Hepatocyte (in vitro differentiated cells): ENCODE data around the gene CMTM8. TPM values are rescaled to one million over a fixed set of nuclear protein-coding genes. Genes with fewer than 3 reads are reported as not detected.

Experiments used
- DNase-seq: peaks from one replicate; pipeline ENCODE4 v3.0.0-alpha.2; 2016; ENCODE audit warnings: low spot score
- H2AFZ ChIP-seq: fragments of 200-600 bp; sonication (generic); 2 replicates; pipeline ENCODE4 v1.6.0; 2016; ENCODE audit warnings: antibody characterized with exemption, mild to moderate bottlenecking
- H3K27ac ChIP-seq: fragments of 200-600 bp; sonication (generic); 2 replicates; pipeline ENCODE4 v1.5.1; 2016; ENCODE audit warnings: mild to moderate bottlenecking
- H3K27me3 ChIP-seq: fragments of 200-600 bp; sonication (generic); 2 replicates; pipeline ENCODE4 v1.6.1; 2016
- H3K36me3 ChIP-seq: fragments of 200-600 bp; sonication (generic); replicated peaks from 2 replicates; pipeline ENCODE4 v1.5.1; 2016; ENCODE audit warnings: low read depth; ENCODE audit not compliant: insufficient read depth
- H3K4me1 ChIP-seq: fragments of 200-600 bp; sonication (generic); 2 replicates; pipeline ENCODE4 v1.5.1; 2016; ENCODE audit warnings: mild to moderate bottlenecking, moderate library complexity; ENCODE audit not compliant: insufficient read depth
- H3K4me2 ChIP-seq: fragments of 200-600 bp; sonication (generic); 2 replicates; pipeline ENCODE4 v1.6.0; 2016
- H3K4me3 ChIP-seq: fragments of 200-600 bp; sonication (generic); 2 replicates; pipeline ENCODE4 v1.5.1; 2016; ENCODE audit warnings: mild to moderate bottlenecking
- H3K79me2 ChIP-seq: fragments of 200-600 bp; sonication (generic); 2 replicates; pipeline ENCODE4 v1.6.0; 2017; ENCODE audit warnings: mild to moderate bottlenecking
- H3K9me2 ChIP-seq: fragments of 200-600 bp; sonication (generic); replicated peaks from 2 replicates; pipeline ENCODE4 v1.6.0; 2017; ENCODE audit warnings: mild to moderate bottlenecking; ENCODE audit not compliant: insufficient read depth
- H3K9me3 ChIP-seq: fragments of 200-600 bp; sonication (generic); 2 replicates; pipeline ENCODE4 v1.5.1; 2016; ENCODE audit warnings: low read depth, mild to moderate bottlenecking
- H4K20me1 ChIP-seq: fragments of 200-600 bp; sonication (generic); 2 replicates; pipeline ENCODE4 v1.6.0; 2016; ENCODE audit warnings: mild to moderate bottlenecking; ENCODE audit not compliant: insufficient read depth, poor library complexity, severe bottlenecking
- CTCF ChIP-seq: fragments of 200-600 bp; sonication (generic); IDR thresholded peaks from 2 replicates; pipeline ENCODE4 v1.5.1; 2016; ENCODE audit warnings: antibody characterized with exemption, mild to moderate bottlenecking; ENCODE audit not compliant: poor library complexity
- EZH2 ChIP-seq: fragments of 200-600 bp; sonication (generic); IDR thresholded peaks from 2 replicates; pipeline ENCODE4 v1.6.1; 2016; ENCODE audit warnings: antibody characterized with exemption, mild to moderate bottlenecking, borderline replicate concordance
- EZH2phosphoT487 ChIP-seq: fragments of 200-600 bp; sonication (generic); IDR thresholded peaks from one replicate; pipeline ENCODE4 v1.6.1; 2018; ENCODE audit warnings: antibody characterized with exemption, mild to moderate bottlenecking, low read depth, moderate library complexity; ENCODE audit not compliant: unreplicated experiment, severe bottlenecking
- WGBS: methylation state at CpG from one replicate; pipeline ENCODE4 v1.1.6; 2016; ENCODE audit warnings: low lambda C conversion rate; ENCODE audit errors: missing lambda C conversion rate; 5-methylcytosine and 5-hydroxymethylcytosine counted together
- polyA plus RNA-seq: library from polyadenylated mRNA; unstranded; fragments of >200 nt; fragmentation: Nextera tagmentation; extraction: Ambion mirVana; gene quantifications from 2 replicates; pipeline ENCODE4 v1.2.1, GENCODE V29; 2016
- total RNA-seq: library from RNA; depleted of rRNA; stranded (reverse); fragments of >200 nt; gene quantifications from 2 replicates; pipeline ENCODE4 v1.2.3, GENCODE V29; 2014

Gene CMTM8
- total and polyA plus RNA-seq, 2 experiments from 2014 or later, result 20.7 to 34.1 TPM

GRCh38 chr3:32312251-32312650 is 73.8 kb downstream of the CMTM8 start:
- no peak overlapping the region for H3K4me2 ChIP-seq
- no peaks in the 10 kb centered on the region for H3K36me3 ChIP-seq
- no peak overlapping the region for H2AFZ ChIP-seq
- no peak overlapping the region for H3K27ac ChIP-seq
- WGBS, result 100% methylated on average over 1 of the region's 1 CpG
- no peaks in the 10 kb centered on the region for H4K20me1 ChIP-seq
- DNase-seq, result no peak
- no peak overlapping the region for H3K4me3 ChIP-seq
- no peaks in the 10 kb centered on the region for H3K9me2 ChIP-seq
- TF ChIP-seq CTCF, result no peak
- TF ChIP-seq EZH2phosphoT487, result no peak
- no peak for TF ChIP-seq EZH2
- H3K4me1 ChIP-seq, result no peaks in the 10 kb centered on the region
- H3K9me3 ChIP-seq, result no peaks in the 10 kb centered on the region
- no peaks in the 10 kb centered on the region for H3K27me3 ChIP-seq
- H3K79me2 ChIP-seq, result peaks cover 29% of the 10 kb centered on the region

GRCh38 chr3:32313169-32313568 is 74.7 kb downstream of the CMTM8 start:
- DNase-seq, result no peak
- WGBS, result 90% methylated on average over 6 of the region's 6 CpGs

GRCh38 chr3:32313723-32314473 is 75.4 kb downstream of the CMTM8 start:
- TF ChIP-seq EZH2phosphoT487 (no peak), CTCF (no peak), EZH2 (no peak)
- Histone ChIP-seq H3K27ac (peak overlapping the region; percentile 18), H3K9me3 (no peaks in the 10 kb centered on the region), H3K9me2 (no peaks in the 10 kb centered on the region), H3K79me2 (peaks cover 31% of the 10 kb centered on the region), H3K4me2 (peak overlapping the region; percentile 16), H4K20me1 (no peaks in the 10 kb centered on the region), H3K27me3 (no peaks in the 10 kb centered on the region), H3K36me3 (no peaks in the 10 kb centered on the region), H3K4me3 (no peak overlapping the region), H2AFZ (no peak overlapping the region), H3K4me1 (no peaks in the 10 kb centered on the region)
- DNase-seq, result peak; percentile 39
- 41% methylated on average over 5 of the region's 5 CpGs for WGBS

More at GRCh38 chr3:32313169-32313568, 74.7 kb downstream of the CMTM8 start:
- Histone ChIP-seq H3K27ac (peak overlapping the region; percentile 18), H4K20me1 (no peaks in the 10 kb centered on the region), H3K4me2 (no peak overlapping the region), H3K9me2 (no peaks in the 10 kb centered on the region), H3K4me3 (no peak overlapping the region), H3K9me3 (no peaks in the 10 kb centered on the region), H3K36me3 (no peaks in the 10 kb centered on the region), H3K79me2 (peaks cover 29% of the 10 kb centered on the region), H2AFZ (no peak overlapping the region), H3K27me3 (no peaks in the 10 kb centered on the region), H3K4me1 (no peaks in the 10 kb centered on the region)
- TF ChIP-seq EZH2phosphoT487 (no peak), EZH2 (no peak), CTCF (no peak)
